Measurements from ENCODE around the gene PTGFRN.

GRCh38 chr1:117017648-117018047, 107.9 kb downstream of the PTGFRN start:
- TF ChIP-seq CTCF (IDR thresholded peaks at IDR 0.05), result no peak
- TF ChIP-seq POLR2A (IDR thresholded peaks at IDR 0.05), result no peak
- no peak for TF ChIP-seq POLR2AphosphoS5 (IDR thresholded peaks at IDR 0.05)
